NCI-H2196 (cell line): ENCODE measurements around the gene OR8S1.
"Not testable (repeated sequence)": the region's sequence is repeated elsewhere in the genome, so short reads cannot be mapped to it uniquely, and the experiment has no call there.

Source experiments
- DNase-seq: peaks from one replicate; lab custom pipeline; 2025; ENCODE audit not compliant: unreplicated experiment; lab: John Stamatoyannopoulos, UW

Gene OR8S1, protein sequence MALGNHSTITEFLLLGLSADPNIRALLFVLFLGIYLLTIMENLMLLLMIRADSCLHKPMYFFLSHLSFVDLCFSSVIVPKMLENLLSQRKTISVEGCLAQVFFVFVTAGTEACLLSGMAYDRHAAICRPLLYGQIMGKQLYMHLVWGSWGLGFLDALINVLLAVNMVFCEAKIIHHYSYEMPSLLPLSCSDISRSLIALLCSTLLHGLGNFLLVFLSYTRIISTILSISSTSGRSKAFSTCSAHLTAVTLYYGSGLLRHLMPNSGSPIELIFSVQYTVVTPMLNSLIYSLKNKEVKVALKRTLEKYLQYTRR

DNA sequence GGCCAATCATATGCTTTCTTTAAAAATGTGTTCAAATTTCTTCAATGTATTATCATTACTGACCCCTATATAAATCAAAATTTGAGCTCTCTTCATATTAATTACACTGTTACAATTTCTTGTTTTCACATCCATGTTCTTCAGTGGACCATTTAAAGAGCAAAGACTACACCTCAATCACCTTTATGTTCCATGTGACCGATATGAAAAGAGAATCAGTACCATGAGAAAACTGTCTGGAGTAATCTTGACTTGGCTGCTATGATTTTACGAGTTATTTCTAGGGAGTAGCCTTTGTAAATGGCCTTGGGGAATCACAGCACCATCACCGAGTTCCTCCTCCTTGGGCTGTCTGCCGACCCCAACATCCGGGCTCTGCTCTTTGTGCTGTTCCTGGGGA lies at the start of gene OR8S1:
Gene OR8S1, plus strand, starts transcription at position 301 of the 400 bp plus-strand sequence. Its CDS starts 0 bp downstream, at position 301.
- DNase-seq: no peak

- DNase-seq: no peak
Observed at GRCh38 chr12:48482198-48482597, 43.2 kb upstream of the OR8S1 start, which contains the start of gene C12orf54. C12orf54 (plus strand) TSS chr12:48482498; CDS start chr12:48483297, 799 bp downstream.

DNA sequence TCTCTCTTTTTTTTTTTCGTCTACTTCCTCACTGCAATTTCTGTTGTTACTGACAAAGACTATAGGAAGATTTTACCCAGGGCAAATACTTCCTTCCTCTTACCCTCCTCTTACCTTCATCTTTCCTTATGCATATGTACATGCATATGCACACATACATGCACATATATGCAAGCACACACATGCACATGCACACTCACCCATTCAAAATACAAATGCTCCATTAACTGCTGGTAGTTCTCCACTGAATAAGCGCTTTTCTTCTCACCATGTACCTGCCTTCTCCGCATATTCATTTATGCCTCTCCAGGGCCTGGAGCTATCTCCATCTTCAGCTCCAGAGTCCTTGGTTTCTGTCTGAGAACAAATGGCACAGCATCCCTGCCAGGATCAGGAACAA lies 42.5 kb upstream of the OR8S1 start:
- no peak for DNase-seq

DNA sequence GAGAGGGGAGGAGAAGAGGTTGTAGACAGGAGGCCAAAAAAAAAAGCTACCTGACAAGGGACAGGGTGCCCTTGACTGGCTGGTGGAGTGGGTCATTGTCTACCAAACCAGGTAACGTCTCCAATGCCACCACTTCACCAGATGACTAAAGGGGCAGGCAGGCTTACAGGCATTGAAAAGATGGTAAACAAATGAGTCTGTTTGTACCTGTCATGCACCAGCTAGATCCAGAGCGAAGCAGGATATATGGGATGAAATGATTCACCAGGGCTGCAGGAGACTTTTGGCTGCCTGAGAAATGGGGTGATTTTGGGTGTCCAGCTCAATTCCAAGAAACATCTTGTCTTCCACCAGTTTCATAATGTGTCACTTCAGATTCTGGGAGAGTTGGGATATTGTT lies 39.2 kb upstream of the OR8S1 start:
- no peak for DNase-seq

GRCh38 chr12:48486679-48487078 lies 38.8 kb upstream of the OR8S1 start:
- DNase-seq: no peak

DNA sequence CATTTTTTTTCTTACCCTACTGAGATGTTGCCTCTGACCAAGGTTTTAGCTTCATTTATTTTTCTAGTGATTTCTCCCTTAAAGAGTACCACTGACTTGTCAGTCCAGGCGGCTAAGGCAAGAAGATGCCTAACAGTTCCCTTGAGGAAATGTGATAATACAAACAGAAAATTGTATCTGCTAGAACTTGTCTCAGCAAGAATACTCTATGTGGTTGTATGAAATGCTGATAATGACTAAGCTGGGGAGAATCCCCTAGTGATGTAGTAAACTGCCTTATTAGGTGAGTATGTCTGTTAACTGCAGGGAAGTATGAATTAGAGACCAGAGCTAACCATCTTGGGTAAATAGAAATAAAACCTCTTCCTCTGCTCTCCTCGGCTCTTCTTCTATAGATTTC lies 36.4 kb upstream of the OR8S1 start:
- DNase-seq: no peak

- DNase-seq: not testable (repeated sequence)
Observed at GRCh38 chr12:48489456-48489855, 36.0 kb upstream of the OR8S1 start.

DNA sequence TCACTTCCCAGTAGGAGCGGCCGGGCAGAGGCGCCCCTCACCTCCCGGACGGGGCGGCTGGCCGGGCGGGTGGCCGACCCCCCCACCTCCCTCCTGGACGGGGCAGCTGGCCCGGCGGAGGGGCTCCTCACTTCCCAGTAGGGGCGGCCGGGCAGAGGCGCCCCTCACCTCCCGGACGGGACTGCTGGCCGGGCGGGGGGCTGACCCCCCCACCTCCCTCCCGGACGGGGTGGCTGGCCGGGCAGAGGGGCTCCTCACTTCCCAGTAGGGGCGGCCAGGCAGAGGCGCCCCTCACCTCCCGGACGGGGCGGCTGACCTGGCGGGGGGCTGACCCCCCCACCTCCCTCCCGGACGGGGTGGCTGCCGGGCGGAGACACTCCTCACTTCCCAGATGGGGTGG lies 25.2 kb upstream of the OR8S1 start:
- not testable (repeated sequence) for DNase-seq

GRCh38 chr12:48506836-48507235 lies 18.6 kb upstream of the OR8S1 start:
- not testable (repeated sequence) for DNase-seq

DNA sequence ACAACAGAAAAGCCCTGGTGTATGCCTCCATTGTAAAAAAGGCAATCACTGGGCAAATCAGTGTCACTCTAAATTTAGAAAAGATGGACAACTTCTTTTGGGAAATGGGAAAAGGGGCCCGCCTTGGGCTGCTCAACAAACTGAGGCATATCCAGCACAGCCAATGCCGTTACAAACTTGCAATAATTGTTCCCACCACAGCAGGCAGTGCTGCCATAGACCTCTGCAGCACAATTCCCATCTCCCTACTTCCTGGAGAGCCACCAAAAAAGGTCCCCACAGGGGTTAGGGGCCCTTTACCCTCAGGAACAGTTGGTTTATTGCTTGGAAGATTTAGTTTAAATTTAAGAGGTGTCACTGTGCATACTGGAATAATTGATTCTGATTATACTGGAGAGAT lies 16.4 kb upstream of the OR8S1 start:
- no peak for DNase-seq

- DNase-seq: no peak
Observed at GRCh38 chr12:48510111-48510510, 15.3 kb upstream of the OR8S1 start.

GRCh38 chr12:48512855-48513254 lies 12.6 kb upstream of the OR8S1 start:
- no peak for DNase-seq

DNA sequence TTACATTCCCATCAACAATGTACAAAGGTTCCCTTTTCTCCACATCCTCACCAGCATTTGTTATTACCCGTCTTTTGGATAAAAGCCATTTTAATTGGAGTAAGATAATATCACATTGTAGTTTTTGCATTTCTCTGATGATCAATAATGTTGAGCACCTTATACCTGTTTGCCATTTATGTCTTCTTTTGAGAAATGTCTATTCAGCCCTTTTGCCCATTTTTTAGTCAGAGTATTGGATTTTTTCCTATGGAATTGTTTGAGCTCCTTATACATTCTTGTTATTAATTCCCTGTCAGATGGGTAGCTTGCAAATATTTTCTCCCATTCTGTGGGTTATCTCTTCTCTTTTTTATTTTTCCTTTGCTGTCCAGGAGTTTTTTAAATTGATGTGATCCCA lies 10.7 kb upstream of the OR8S1 start:
- DNase-seq: no peak

- not testable (repeated sequence) for DNase-seq
Observed at GRCh38 chr12:48520381-48520780, 5.1 kb upstream of the OR8S1 start.

DNA sequence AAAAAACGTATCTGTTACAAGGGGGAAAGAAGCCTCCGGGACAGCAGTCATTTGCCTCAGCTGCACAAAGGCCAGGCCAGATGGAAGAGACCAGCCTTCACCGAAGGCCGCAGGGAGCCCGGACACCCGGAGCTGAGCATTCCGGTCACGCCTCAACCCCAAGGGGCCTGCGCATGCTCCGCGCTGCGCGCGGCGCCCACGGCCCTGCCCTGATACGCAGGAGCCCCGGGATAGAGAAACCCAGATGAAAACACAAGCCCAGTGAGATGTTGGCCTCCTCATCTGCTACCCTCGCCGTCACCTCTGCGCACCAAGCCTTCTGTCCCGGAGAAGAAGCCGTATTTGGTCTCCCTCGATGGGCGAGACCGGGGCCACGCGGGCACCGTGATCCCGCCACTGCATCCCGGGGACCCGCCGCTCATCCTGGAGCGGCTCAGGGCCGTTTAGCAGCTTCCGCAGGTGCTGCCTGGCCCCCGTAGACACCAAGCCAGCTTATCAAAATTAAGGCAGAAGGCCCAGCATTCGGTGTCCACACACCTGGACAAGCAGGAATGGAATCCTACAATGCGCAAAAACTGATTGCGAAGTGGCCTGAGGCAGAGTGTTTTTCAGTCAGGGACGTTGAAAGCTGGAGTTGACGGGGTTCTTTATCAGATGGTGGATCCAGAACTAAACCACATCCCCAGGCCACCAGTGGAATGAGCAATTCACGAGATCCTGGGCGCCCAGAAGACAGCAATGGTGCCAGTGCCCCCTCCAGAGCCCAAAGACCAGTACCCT lies 2.6 kb downstream of the OR8S1 start:
- DNase-seq: no peak

DNA sequence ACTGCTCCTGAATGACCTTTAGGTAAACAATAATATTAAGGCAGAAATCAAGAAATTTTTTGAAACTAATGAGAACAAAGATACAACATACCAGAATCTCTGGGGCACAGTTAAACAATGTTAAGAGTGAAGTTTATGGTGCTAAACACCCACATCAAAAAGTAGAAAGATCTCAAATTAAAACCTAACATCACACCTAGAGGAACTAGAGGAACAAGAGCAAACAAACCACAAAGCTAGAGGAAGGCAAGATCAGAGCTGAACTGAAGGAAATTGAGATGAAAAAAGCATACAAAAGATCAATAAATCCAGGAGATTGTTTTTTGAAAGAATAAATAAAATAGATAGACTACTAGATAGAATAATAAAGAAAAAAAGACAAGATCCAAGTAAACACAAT lies 7.2 kb downstream of the OR8S1 start:
- DNase-seq: no peak

GRCh38 chr12:48536602-48537001 lies 11.2 kb downstream of the OR8S1 start:
- no peak for DNase-seq

DNA sequence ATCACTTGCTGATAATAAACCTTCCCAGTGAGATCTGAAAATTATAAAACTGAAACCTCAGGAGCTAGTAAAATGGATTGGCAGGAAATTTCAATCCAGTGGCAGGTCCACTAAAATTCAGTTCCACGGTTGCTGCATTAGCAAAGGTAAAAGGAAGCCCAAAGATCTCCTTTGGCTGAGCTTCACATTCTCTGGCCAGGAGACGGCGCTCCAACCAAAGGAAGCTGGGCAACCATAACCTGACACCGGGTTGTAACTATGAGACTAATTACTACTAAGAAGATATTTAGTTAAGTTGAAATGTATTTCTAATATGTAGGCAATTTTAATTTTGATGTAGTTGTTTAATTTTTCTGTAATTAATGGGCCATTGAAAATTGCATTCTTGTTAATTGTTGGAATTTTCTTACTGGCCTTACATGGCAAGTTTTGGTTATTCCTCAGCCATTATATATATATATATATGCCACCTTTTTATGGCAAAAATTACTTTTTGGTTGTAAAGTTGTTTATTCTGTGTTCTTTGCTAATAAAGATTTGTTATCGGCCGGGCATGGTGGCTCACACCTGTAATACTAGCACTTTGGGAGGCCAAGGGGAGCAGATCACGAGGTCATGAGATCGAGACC lies 17.0 kb downstream of the OR8S1 start:
- DNase-seq: peak; percentile 21

DNA sequence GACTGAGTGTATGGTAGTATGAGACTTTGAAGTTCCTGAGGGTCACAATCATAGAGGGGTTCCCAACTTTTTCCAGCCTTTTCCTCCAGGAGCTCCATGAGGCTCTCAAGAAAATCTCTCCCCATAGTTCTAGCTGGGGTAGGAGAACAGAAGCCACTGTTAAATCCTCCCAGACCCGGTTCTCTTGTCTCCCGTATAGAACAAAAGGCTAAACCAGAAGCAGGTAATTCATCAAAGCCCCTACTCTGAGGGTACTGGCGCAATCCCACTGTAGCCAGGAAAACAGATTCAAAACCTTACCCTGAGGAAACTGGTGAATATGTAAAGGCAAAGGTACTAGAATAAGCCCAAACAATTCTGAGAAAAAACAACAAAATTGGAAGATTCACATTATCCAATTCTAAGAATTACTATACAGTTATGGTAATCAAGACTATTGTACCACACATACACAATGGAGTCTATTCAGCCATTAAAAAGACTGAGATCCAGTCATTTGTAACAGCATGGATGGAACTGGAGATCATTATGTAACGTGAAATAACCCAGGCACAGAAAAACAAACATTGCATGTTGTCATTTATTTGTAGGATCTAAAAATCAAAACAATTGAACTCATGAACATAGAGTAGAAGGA lies 20.5 kb downstream of the OR8S1 start:
- no peak for DNase-seq

DNA sequence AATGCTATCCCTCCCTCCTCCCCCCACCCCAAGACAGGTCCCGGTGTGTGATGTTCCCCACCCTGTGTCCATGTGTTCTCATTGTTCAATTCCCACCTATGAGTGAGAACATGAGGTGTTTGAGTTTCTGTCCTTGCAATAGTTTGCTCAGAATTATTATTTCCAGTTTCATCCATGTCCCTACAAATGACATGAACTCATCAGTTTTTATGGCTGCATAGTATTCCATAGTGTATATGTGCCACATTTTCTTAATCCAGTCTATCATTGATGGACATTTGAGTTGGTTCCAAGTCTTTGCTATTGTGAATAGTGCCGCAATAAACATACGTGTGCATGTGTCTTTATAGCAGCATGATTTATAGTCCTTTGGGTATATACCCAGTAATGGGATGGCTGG lies 21.6 kb downstream of the OR8S1 start:
- DNase-seq: not testable (repeated sequence)

DNA sequence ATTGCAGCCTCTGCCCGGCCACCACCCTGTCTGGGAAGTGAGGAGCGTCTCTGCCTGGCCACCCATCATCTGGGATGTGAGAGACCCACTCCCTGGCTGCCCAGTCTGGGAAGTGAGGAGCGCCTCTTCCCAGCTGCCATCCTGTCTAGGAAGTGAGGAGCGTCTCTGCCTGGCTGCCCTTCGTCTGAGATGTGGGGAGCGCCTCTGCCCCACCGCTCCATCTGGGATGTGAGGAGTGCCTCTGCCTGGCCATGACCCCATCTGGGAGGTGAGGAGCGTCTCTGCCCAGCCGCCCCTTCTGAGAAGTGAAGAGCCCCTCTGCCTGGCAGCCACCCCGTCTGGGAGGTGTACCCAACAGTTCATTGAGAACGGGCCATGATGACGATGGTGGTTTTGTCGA lies 26.2 kb downstream of the OR8S1 start:
- DNase-seq: not testable (repeated sequence)
